ENCODE data around the gene CINP. TPM values are rescaled to one million over a fixed set of nuclear protein-coding genes. Genes with fewer than 3 reads are reported as not detected.

Gene CINP
- total and polyA plus RNA-seq, 9 of the 15 experiments (the other 6 are each of a cell fraction or from before 2014, with no cell fraction given), result 36.3 to 63.2 (median 43.7) TPM

DNA sequence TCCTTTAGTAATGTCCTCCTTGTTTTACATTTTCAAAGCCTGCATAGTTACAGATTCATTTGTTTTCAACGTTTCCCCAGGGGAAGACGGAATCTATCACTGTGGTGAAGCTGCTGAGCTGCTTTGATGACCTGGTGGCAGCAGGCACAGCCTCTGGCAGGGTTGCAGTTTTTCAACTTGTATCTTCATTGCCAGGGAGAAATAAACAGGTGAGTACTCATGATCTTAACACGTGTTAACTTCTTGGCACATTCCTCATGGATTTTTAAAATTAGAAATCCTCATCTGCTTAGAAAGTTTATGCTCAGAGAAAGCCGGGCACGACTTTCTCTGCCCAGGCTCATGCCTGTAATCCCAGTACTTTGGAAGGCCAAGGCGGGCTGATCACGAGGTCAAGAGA is 44.6 kb upstream of the CINP start:
- CTCF ChIA-PET (ENCODE audit: low intra/inter-chr PET ratio), result no interaction called here
- no TSS peak for BruUV-seq (replicated peaks)

More for the DNA sequence above, 44.6 kb upstream of the CINP start:
- POLR2A ChIA-PET, result no interaction called here
- TF ChIP-seq RUNX1 (IDR thresholded peaks at IDR 0.05; ENCODE audit: low read depth) (no peak), E2F3 (CRISPR knock-in tag; IDR thresholded peaks at IDR 0.05) (no peak), ARID1B (IDR thresholded peaks at IDR 0.05) (no peak), MAZ (CRISPR knock-in tag; conservative IDR thresholded peaks at IDR 0.05 in 1 of 2, IDR thresholded peaks at IDR 0.05 in 1 of 2) (no peak), DIDO1 (tag; IDR thresholded peaks at IDR 0.05; ENCODE audit: low read depth) (no peak), GMEB1 (CRISPR knock-in tag; IDR thresholded peaks at IDR 0.05) (no peak), RBFOX2 (IDR thresholded peaks at IDR 0.05; ENCODE audit: low read depth, low read length) (no peak), CREB3 (tag; conservative IDR thresholded peaks at IDR 0.05; ENCODE audit: low read depth) (no peak), ZNF79 (CRISPR knock-in tag; IDR thresholded peaks at IDR 0.05; ENCODE audit: low read depth) (no peak), LCOR (CRISPR knock-in tag; IDR thresholded peaks at IDR 0.05) (no peak), ZNF124 (CRISPR knock-in tag; IDR thresholded peaks at IDR 0.05) (no peak)
- TF ChIP-seq, protein P1, sequence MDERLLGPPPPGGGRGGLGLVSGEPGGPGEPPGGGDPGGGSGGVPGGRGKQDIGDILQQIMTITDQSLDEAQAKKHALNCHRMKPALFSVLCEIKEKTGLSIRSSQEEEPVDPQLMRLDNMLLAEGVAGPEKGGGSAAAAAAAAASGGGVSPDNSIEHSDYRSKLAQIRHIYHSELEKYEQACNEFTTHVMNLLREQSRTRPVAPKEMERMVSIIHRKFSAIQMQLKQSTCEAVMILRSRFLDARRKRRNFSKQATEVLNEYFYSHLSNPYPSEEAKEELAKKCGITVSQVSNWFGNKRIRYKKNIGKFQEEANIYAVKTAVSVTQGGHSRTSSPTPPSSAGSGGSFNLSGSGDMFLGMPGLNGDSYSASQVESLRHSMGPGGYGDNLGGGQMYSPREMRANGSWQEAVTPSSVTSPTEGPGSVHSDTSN (CRISPR knock-in tag; IDR thresholded peaks at IDR 0.05; ENCODE audit: low read depth), result no peak
- TF ChIP-seq, protein P1 (tag; conservative IDR thresholded peaks at IDR 0.05; ENCODE audit: low read depth), result no peak
- DNase-seq (ENCODE audit: extremely low read depth in 1 of 4, low spot score in 3 of 4) (no peak), ATAC-seq (no peak), FAIRE-seq (no peak)
- H3K4me2 ChIP-seq (ENCODE audit: insufficient read depth, low read length), result no peak overlapping the region
- H3K9ac ChIP-seq (ENCODE audit: insufficient read depth in 1 of 2, low read depth in 2 of 2, low read length in 2 of 2), result no peak overlapping the region
- intact Hi-C loops (cut with micrococcal nuclease) (no loop called here), in situ Hi-C loops (cut with MboI) (no loop called here)
- no peaks in the 10 kb centered on the region for H3K4me1 ChIP-seq (replicated peaks in 1 of 2; ENCODE audit: control insufficient read depth in 2 of 2, insufficient read depth in 2 of 2, low read length in 2 of 2)
- no peaks in the 10 kb centered on the region for H3K79me2 ChIP-seq (ENCODE audit: control insufficient read depth, insufficient read depth, low read length)
- H4K20me1 ChIP-seq (replicated peaks; ENCODE audit: control insufficient read depth, insufficient read depth, low read length), result no peaks in the 10 kb centered on the region
- no peak overlapping the region for H2AFZ ChIP-seq (ENCODE audit: low read depth, low read length)
- H3K9me1 ChIP-seq (ENCODE audit: control insufficient read depth, insufficient read depth, low read length), result no peaks in the 10 kb centered on the region
- WGBS (ENCODE audit: insufficient coverage, low coverage, missing lambda C conversion rate), result 36% methylated on average over 3 of the region's 7 CpGs
- no peaks in the 10 kb centered on the region; the same call in 1 of the 2 replicates for H3K9me3 ChIP-seq (replicated peaks; ENCODE audit: control insufficient read depth, insufficient read depth, low read depth, low read length)
- no peak overlapping the region for H3K27ac ChIP-seq (ENCODE audit: extremely low read depth, low read depth, low read length)
- no peaks in the 10 kb centered on the region for H3K36me3 ChIP-seq (ENCODE audit: control insufficient read depth, insufficient read depth, low read length)
- no peak overlapping the region for H3K4me3 ChIP-seq
- H3K27me3 ChIP-seq (ENCODE audit: control insufficient read depth in 2 of 2, insufficient read depth in 2 of 2, low read length in 2 of 2), result no peaks in the 10 kb centered on the region
